GM12801 (cell line): Measurements from ENCODE around the gene LRP1B.

Source experiments
- TF ChIP-seq, protein P1 (sequence below): IDR thresholded peaks from one replicate; pipeline ENCODE4 v1.5.1; 2011; ENCODE audit warnings: control low read depth; ENCODE audit not compliant: insufficient read length; ENCODE audit errors: extremely low read depth

Gene LRP1B

GRCh38 chr2:141579071-141579470 is 551.7 kb downstream of the LRP1B start:
- TF ChIP-seq, protein P1, sequence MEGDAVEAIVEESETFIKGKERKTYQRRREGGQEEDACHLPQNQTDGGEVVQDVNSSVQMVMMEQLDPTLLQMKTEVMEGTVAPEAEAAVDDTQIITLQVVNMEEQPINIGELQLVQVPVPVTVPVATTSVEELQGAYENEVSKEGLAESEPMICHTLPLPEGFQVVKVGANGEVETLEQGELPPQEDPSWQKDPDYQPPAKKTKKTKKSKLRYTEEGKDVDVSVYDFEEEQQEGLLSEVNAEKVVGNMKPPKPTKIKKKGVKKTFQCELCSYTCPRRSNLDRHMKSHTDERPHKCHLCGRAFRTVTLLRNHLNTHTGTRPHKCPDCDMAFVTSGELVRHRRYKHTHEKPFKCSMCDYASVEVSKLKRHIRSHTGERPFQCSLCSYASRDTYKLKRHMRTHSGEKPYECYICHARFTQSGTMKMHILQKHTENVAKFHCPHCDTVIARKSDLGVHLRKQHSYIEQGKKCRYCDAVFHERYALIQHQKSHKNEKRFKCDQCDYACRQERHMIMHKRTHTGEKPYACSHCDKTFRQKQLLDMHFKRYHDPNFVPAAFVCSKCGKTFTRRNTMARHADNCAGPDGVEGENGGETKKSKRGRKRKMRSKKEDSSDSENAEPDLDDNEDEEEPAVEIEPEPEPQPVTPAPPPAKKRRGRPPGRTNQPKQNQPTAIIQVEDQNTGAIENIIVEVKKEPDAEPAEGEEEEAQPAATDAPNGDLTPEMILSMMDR = no peak

GRCh38 chr2:141570474-141571131 is 560.2 kb downstream of the LRP1B start:
- TF ChIP-seq, protein P1 = no peak

DNA sequence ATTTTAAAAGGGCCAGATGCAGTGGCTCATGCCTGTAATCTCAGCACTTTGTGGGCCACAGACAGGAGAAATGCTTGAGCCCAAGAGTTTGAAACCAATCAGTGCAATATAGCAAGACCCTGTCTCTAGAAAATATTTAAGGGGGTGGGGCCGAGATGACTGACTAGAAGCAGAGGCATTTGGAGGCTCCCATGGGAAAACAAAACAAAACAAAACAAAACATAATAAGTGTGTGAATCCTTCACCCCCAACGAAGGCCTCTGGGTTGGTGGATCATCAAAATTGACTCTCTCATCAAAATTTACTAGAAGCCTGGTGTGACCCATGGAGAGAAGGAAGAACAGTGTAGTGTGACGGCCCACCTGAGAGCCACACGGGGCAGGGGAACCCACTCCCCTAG is 560.9 kb downstream of the LRP1B start:
- TF ChIP-seq, protein P1 = no peak

DNA sequence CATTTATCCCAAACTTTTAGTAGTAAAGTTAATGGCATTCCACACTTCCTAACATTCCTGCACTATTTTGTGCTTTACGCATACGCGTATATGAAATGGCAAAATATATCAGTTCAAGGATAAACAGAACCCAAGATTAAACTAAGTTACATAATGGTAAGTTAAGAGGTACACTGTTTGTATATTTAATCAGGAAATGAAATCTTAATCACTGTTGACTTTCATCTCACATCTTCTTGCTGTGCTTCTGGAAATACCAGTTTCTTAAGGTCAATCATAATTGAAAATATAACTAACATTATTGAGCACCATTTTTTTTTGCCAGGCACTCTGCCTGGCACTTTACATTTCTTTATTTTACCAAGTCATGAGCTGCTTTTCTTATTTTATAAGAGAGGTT is 565.2 kb downstream of the LRP1B start:
- TF ChIP-seq, protein P1 = no peak

- TF ChIP-seq, protein P1 = no peak
Measured at GRCh38 chr2:141560723-141561122, 570.1 kb downstream of the LRP1B start.

DNA sequence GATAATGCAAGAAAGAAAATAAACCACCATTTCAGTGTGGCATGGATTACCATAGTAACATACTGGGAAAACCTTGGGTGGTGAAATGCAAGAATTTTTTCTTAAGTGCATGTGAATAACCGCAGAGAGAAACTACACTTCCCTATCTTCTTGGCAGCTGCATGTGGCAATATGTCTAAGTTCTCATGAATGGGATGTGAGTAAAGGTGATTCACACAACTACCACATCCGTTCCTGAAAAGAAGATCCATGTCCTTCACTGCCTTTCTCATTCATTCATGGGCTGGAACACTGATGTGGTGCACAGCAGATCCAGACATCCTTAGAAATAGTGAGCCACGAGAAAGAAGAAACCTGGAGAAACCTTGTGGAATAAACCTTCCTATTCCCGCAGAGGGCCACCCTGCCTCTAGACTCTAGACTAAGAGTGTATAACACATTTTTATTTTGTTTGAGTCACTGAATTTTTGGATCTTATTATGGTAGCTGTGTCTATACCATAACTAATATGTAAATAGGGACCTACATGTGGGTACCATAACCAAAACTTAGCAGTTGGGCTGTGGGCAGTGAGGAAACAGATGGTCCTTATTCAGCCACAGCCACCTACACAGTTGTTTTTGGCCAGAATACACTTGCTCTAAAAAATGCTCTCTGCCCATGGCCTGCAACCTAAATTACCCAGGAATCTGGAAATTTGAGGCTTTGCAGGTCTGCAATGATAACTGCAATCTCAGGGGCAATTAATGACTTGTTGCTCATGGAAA is 573.3 kb downstream of the LRP1B start:
- TF ChIP-seq, protein P1 = no peak

- TF ChIP-seq, protein P1 = no peak
Measured at GRCh38 chr2:141555876-141556470, 574.8 kb downstream of the LRP1B start.
